HG02840 (cell line): ENCODE measurements around the gene TTC13.
A peak's percentile ranks its signal among the peaks of the same experiment; 100 is the strongest.
"Not testable (repeated sequence)": the region's sequence is repeated elsewhere in the genome, so short reads cannot be mapped to it uniquely, and the experiment has no call there.

ENCODE experiments used
- ATAC-seq: cut with Tn5 transposase; IDR thresholded peaks from one replicate; pipeline ENCODE4 v1.9.1; 2021; ENCODE audit warnings: mild to moderate bottlenecking, moderate library complexity, moderate number of reproducible peaks; ENCODE audit not compliant: unreplicated experiment, low FRiP score

The TTC13 gene

GRCh38 chr1:230992100-230992774 lies 13.6 kb upstream of the TTC13 start:
- ATAC-seq, result no peak

- ATAC-seq, result no peak
Measured at GRCh38 chr1:230987448-230987847, 8.8 kb upstream of the TTC13 start.

DNA sequence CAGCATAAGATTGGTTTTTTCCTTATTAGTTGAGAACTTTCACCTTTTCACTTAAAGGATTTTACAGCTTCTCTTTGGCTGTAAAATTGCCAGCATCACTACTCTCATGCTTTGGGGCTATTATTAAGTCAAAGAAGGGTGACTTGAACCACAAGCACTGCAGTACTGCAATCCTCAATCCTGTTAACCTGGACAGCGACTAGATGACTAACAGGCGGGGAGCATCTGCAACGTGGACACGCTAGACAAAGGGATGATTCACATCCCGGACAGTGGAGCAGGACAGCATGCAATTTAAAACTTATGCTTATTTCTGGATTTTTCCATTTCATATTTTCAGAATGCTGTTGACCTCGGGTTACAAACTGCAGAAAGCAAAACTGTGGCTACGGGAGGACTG lies 8.3 kb upstream of the TTC13 start:
- ATAC-seq, result no peak

DNA sequence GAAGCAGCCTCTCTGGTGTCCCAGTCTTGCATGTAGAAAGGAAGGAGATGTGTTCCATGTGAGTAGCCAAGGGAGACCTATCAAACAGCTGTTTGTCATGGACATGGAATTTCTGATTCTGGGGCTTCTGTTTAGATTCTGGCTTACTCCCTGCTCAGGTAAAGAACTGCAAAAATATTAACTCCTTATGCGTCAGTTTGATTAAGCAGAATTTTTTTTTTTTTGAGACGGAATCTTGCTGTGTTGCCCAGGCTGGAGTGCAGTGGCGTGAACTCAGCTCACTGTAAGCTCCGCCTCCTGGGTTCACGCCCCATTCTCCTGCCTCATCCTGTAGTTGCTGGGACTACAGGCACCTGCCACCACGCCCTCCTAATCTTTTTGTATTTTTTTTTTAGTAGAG lies 7.0 kb upstream of the TTC13 start:
- no peak for ATAC-seq

GRCh38 chr1:230984622-230985515 lies 6.2 kb upstream of the TTC13 start:
- ATAC-seq, result not testable (repeated sequence)

DNA sequence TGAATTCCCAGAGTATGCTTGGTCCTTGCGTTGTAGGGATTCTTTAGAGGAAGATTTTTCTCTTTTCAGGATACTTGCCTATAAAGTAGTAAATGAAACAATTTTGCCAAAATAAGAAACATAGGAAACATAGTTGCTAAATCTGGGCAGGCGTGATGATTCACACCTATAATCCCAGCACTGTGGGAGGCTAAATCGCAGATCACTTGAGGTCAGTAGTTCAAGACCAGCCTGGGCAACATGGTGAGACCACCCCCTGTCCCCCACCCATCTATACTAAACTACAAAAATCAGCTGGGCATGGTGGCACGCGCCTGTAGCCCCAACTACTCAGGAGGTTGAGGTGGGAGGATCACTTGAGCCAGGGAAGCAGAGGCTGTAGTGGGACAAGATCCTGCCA lies 5.2 kb upstream of the TTC13 start:
- no peak for ATAC-seq

- no peak for ATAC-seq
Measured at GRCh38 chr1:230982696-230983095, 4.0 kb upstream of the TTC13 start.

- ATAC-seq, result no peak
Measured at GRCh38 chr1:230979952-230980351, 1.3 kb upstream of the TTC13 start.

DNA sequence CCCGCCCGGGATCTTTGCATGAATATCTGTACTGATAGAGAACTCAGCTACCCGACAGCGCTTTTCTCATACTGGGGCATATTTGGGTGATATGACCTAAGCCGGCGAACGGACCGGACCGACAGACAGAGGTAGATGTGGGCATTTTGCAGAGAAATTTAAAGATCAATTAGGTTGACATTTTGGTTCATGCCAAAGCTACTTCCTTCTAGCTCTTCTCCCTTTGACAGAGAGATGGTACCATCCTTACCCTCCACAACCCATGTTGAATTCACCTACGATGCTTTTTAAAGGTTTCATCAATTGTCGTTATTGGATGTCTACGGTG lies 692 bp upstream of the TTC13 start:
- no peak for ATAC-seq

DNA sequence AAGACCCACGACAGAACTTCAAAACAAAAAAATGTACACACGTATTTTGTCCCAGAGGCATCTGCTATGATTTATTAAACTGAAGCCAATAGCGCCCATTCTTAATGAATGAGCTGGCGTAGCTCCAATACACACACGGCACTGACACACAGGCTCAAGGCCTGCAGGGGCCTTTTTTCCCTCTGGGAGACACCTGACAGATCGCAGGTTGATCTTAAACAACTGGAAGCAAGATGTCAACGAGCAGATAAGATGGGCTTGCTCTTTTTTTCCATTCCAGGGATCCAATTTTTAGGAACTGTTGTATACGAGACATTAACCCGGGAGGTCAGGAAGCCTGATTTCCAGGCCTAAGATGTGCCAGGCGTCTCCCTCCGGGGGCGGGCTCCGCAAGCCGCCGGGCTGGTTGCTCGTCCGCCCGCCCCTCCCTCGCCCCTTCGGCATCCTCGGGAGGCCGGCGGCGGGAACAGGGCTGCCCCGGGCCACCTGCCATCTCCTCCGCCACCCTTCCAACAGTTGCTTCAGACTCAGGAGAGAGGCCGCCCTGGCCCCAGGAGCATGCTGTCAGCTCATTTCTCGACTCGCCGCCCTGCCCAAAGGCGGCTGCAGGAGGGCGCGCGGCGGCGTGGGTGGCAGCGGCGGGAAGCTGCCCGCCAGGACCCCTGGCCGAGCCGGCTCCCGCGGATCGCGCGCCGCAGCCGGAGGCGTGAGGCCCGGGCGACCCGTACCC lies 735 bp downstream of the TTC13 start:
- ATAC-seq, result peak; percentile 8

GRCh38 chr1:230976825-230977747 lies 1.6 kb downstream of the TTC13 start:
- ATAC-seq, result no peak

DNA sequence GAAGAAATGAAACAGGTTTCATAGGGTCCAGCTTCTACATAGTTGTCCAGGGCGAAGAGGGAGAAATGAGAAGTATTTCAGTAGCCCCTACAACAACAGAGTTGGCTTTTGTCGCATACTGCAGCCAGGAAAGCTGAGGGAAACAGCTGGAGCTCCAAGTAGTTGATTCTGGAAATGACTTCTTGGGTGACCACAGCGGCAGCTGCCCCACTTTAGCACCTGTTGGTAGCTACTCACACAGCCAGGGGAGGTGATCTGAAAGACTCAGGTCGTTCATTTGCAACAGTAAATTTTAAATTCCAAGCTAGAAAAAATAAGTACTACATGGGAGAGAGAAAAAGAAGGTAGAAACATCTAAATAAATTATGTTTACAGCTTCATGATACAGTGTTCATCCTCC lies 2.3 kb downstream of the TTC13 start:
- ATAC-seq, result no peak

DNA sequence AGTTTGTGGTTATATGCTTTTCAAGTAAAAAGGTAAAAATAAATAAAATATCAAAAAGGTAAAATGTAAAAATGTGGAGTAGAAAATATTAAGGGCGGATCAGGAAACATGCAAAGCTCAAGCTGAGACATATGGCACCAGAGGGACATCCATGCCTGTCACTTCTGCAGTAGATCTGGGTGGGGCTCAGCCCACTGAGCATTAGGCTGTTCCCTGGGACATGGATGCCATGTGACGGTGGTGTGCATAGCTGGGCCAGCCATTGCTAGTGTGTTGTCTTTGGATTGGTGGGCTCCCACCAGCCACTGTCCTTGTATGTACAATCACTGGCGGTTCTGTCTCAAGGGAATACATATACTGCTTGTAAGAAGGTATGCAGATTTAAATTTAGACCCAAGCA lies 3.0 kb downstream of the TTC13 start:
- ATAC-seq, result no peak

- peak; percentile 68 for ATAC-seq
Measured at GRCh38 chr1:230972855-230973271, 5.8 kb downstream of the TTC13 start.

GRCh38 chr1:230971771-230972170 lies 6.9 kb downstream of the TTC13 start:
- no peak for ATAC-seq

GRCh38 chr1:230970432-230970831 lies 8.2 kb downstream of the TTC13 start:
- no peak for ATAC-seq

DNA sequence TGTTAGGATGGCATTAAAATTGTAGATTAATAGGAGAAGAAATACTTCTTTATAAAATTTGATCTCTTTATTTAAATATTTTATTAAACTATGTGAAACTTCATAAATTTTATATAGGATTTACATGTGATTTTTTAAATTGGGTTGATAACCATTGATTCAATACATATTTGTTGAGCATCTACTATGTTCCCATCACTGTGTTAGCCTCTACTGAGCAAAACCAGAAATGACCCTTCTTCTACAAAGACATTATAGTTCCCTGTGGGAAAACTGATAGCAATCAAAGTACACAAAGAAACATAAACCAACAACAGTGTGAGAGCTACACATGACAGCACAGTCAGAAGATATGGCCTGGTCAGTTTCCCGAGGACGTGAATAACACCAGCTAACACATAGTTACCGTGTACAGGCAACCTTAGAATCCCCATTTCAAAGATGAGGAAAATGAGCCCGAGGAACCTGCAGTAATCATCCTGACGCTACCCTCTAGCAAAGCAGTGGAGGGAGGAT lies 12.2 kb downstream of the TTC13 start:
- no peak for ATAC-seq

- no peak for ATAC-seq
Measured at GRCh38 chr1:230965535-230965934, 13.1 kb downstream of the TTC13 start.

- ATAC-seq, result no peak
Measured at GRCh38 chr1:230964896-230965295, 13.8 kb downstream of the TTC13 start.

- no peak for ATAC-seq
Measured at GRCh38 chr1:230958370-230958769, 20.3 kb downstream of the TTC13 start.
